ENCODE data around the gene PNPLA1.

GRCh38 chr6:36292170-36292569 lies 22.3 kb downstream of the PNPLA1 start:
- TF ChIP-seq CTCF (conservative IDR thresholded peaks at IDR 0.05): no peak
- no peak for TF ChIP-seq ZFX (IDR thresholded peaks at IDR 0.05)

Measured in C4-2B (cell line).